HepG2 (cell line): ENCODE results near the gene STYXL1. TPM values are rescaled to one million over a fixed set of nuclear protein-coding genes. Genes with fewer than 3 reads are reported as not detected.

Experiments
- ARNT ChIP-seq: fragments of 450-650 bp; IDR thresholded peaks from 2 replicates; pipeline ENCODE4 v1.6.1; 2017
- ARNTL ChIP-seq: sonication (generic); formaldehyde crosslinking; IDR thresholded peaks from 2 replicates; pipeline ENCODE4 v1.4.0; 2020; ENCODE audit warnings: mild to moderate bottlenecking, missing genetic modification reagents
- DPF2 ChIP-seq: sonication (generic); formaldehyde crosslinking; IDR thresholded peaks from 2 replicates; pipeline ENCODE4 v1.4.0; 2020; ENCODE audit warnings: mild to moderate bottlenecking, low read depth, missing genetic modification reagents, borderline replicate concordance
- KLF9 ChIP-seq: IDR thresholded peaks from 2 replicates; pipeline ENCODE4 v1.6.1; 2016; ENCODE audit warnings: low read depth
- MAZ ChIP-seq, 2 experiments: sonication (generic) in 1 of 2; formaldehyde crosslinking in 1 of 2; IDR thresholded peaks; 2 replicates each; pipeline versions ENCODE4 v1.5.0 to v1.6.1; 2012 to 2020; ENCODE audit warnings: low read depth in 2 of 2, mild to moderate bottlenecking in 2 of 2, borderline replicate concordance in 1 of 2, improper control_type of control experiment in 1 of 2, low read length in 1 of 2, missing genetic modification reagents in 1 of 2, moderate library complexity in 1 of 2
- MIER2 ChIP-seq: IDR thresholded peaks from 2 replicates; pipeline ENCODE4 v1.6.1; 2016; ENCODE audit warnings: missing biosample characterization, missing genetic modification reagents
- MXD4 ChIP-seq: IDR thresholded peaks from 2 replicates; pipeline ENCODE4 v1.6.1; 2016; ENCODE audit warnings: mild to moderate bottlenecking, missing biosample characterization, missing genetic modification reagents
- NFE2L2 ChIP-seq: fragments of 150-350 bp; IDR thresholded peaks from 2 replicates; pipeline ENCODE4 v1.6.1; 2014; ENCODE audit warnings: low read length
- NRL ChIP-seq: sonication (generic); formaldehyde crosslinking; IDR thresholded peaks from 2 replicates; pipeline ENCODE4 v1.5.0; 2020; ENCODE audit warnings: missing genetic modification reagents, mild to moderate bottlenecking, moderate library complexity, borderline replicate concordance
- TBL1XR1 ChIP-seq: fragments of 150-350 bp; IDR thresholded peaks from 2 replicates; pipeline ENCODE4 v1.6.1; 2014; ENCODE audit warnings: borderline replicate concordance, low read length; ENCODE audit not compliant: partially characterized antibody
- THAP7 ChIP-seq: sonication (generic); formaldehyde crosslinking; IDR thresholded peaks from 2 replicates; pipeline ENCODE4 v1.8.1; 2023; ENCODE audit warnings: mild to moderate bottlenecking, missing genetic modification reagents
- TIGD3 ChIP-seq: sonication (generic); formaldehyde crosslinking; IDR thresholded peaks from 2 replicates; pipeline ENCODE4 v1.5.1; 2020; ENCODE audit warnings: mild to moderate bottlenecking, missing genetic modification reagents, borderline replicate concordance
- ZBTB39 ChIP-seq: sonication (generic); formaldehyde crosslinking; IDR thresholded peaks from 2 replicates; pipeline ENCODE4 v1.5.0; 2020; ENCODE audit warnings: missing genetic modification reagents
- ZKSCAN8 ChIP-seq: IDR thresholded peaks from 2 replicates; pipeline ENCODE4 v1.6.1; 2016; ENCODE audit warnings: borderline replicate concordance, missing genetic modification reagents, missing compliant biosample characterization
- ZNF225 ChIP-seq: sonication (generic); formaldehyde crosslinking; IDR thresholded peaks from 2 replicates; pipeline ENCODE4 v1.4.0; 2020; ENCODE audit warnings: mild to moderate bottlenecking, missing genetic modification reagents
- ZNF253 ChIP-seq: sonication (generic); formaldehyde crosslinking; IDR thresholded peaks from 2 replicates; pipeline ENCODE4 v1.8.0; 2022; ENCODE audit warnings: mild to moderate bottlenecking, missing genetic modification reagents, borderline replicate concordance
- ZNF280B ChIP-seq: sonication (generic); formaldehyde crosslinking; IDR thresholded peaks from 2 replicates; pipeline ENCODE4 v1.5.0; 2020; ENCODE audit warnings: missing genetic modification reagents, mild to moderate bottlenecking, borderline replicate concordance
- ZNF331 ChIP-seq: sonication (generic); formaldehyde crosslinking; IDR thresholded peaks from 2 replicates; pipeline ENCODE4 v1.4.0; 2020; ENCODE audit warnings: missing genetic modification reagents
- ZNF362 ChIP-seq: sonication (generic); formaldehyde crosslinking; IDR thresholded peaks from 2 replicates; pipeline ENCODE4 v1.4.0; 2020; ENCODE audit warnings: missing genetic modification reagents, mild to moderate bottlenecking, borderline replicate concordance
- ZNF367 ChIP-seq: sonication (generic); formaldehyde crosslinking; IDR thresholded peaks from 2 replicates; pipeline ENCODE4 v1.4.0; 2020; ENCODE audit warnings: missing genetic modification reagents, borderline replicate concordance
- ZNF775 ChIP-seq: sonication (generic); formaldehyde crosslinking; IDR thresholded peaks from 2 replicates; pipeline ENCODE4 v1.4.0; 2020; ENCODE audit warnings: missing genetic modification reagents, mild to moderate bottlenecking, moderate library complexity, borderline replicate concordance
- polyA plus RNA-seq, 8 experiments: library from polyadenylated mRNA; depleted of rRNA in 3 of 8; stranded (reverse) in 7 of 8; unstranded in 1 of 8; fragments of >200 nt; fragmentation: Illumina TruSeq in 4 of 8; extraction: Trizol in 4 of 8; gene quantifications; 2 replicates each; pipeline versions ENCODE4 v1.2.1 to v1.2.3, GENCODE V29; 2011 to 2016; ENCODE audit warnings: low read depth in 4 of 8, missing spikeins in 1 of 8, mixed read lengths in 1 of 8; ENCODE audit not compliant: insufficient read depth in 1 of 8
- total RNA-seq, 5 experiments: library from RNA; depleted of rRNA; stranded (reverse); fragments of >200 nt; fragmentation: Illumina TruSeq; extraction: Trizol; gene quantifications; 2 replicates each; pipeline ENCODE4 v1.2.3, GENCODE V29; 2016; ENCODE audit warnings: low read depth in 1 of 5

Gene STYXL1
- total and polyA plus RNA-seq, 2 of the 13 experiments (the other 11 are each of a cell fraction or from before 2014, with no cell fraction given): 23.9 to 38.3 TPM

GRCh38 chr7:76020031-76020714 is 27.6 kb downstream of the STYXL1 start (continued):
- TF ChIP-seq TBL1XR1 (no peak), MIER2 (CRISPR knock-in tag) (no peak), ZKSCAN8 (CRISPR knock-in tag) (no peak), ARNT (no peak), DPF2 (CRISPR knock-in tag) (no peak), ZNF775 (CRISPR knock-in tag) (no peak), NRL (CRISPR knock-in tag) (no peak), KLF9 (CRISPR knock-in tag) (no peak), ZNF367 (CRISPR knock-in tag) (no peak), ZNF253 (CRISPR knock-in tag) (no peak), ZBTB39 (CRISPR knock-in tag) (no peak), THAP7 (no peak), TIGD3 (CRISPR knock-in tag) (no peak), ARNTL (CRISPR knock-in tag) (no peak), ZNF280B (no peak), MXD4 (CRISPR knock-in tag) (no peak), ZNF362 (CRISPR knock-in tag) (no peak), MAZ (IDR thresholded peaks at IDR 0.05; ENCODE audit: borderline replicate concordance, low read depth, low read length) (no peak), MAZ (CRISPR knock-in tag; IDR thresholded peaks at IDR 0.05; ENCODE audit: low read depth) (peak; percentile 52; the same call in 1 of the 2 replicates), NFE2L2 (no peak), ZNF225 (CRISPR knock-in tag) (no peak), ZNF331 (CRISPR knock-in tag) (no peak)
